GM19372 (cell line): ENCODE measurements around the gene LRRK1.

Source experiments
- ATAC-seq: cut with Tn5 transposase; IDR thresholded peaks from one replicate; pipeline ENCODE4 v1.9.1; 2021; ENCODE audit warnings: mild to moderate bottlenecking, low read depth, moderate library complexity; ENCODE audit not compliant: unreplicated experiment

LRRK1 gene

GRCh38 chr15:101104141-101104540, 185.0 kb downstream of the LRRK1 start:
- ATAC-seq = no peak

- no peak for ATAC-seq
These were observed 186.1 kb downstream of the LRRK1 start for GRCh38 chr15:101105059-101105891.

- ATAC-seq = no peak
These were observed 187.9 kb downstream of the LRRK1 start for GRCh38 chr15:101107101-101107500.

- ATAC-seq = no peak
These were observed 188.7 kb downstream of the LRRK1 start for GRCh38 chr15:101107625-101108460.

GRCh38 chr15:101108461-101108775, 189.3 kb downstream of the LRRK1 start:
- ATAC-seq = no peak

- no peak for ATAC-seq
These were observed 189.6 kb downstream of the LRRK1 start for GRCh38 chr15:101108791-101109190.

GRCh38 chr15:101110681-101111569, 191.8 kb downstream of the LRRK1 start:
- ATAC-seq = no peak

- no peak for ATAC-seq
These were observed 192.6 kb downstream of the LRRK1 start for GRCh38 chr15:101111570-101112262.

GRCh38 chr15:101112336-101113113, 193.4 kb downstream of the LRRK1 start:
- no peak for ATAC-seq

- no peak for ATAC-seq
These were observed 194.2 kb downstream of the LRRK1 start for GRCh38 chr15:101113114-101114005.

GRCh38 chr15:101114166-101114565, 195.0 kb downstream of the LRRK1 start:
- ATAC-seq = no peak

GRCh38 chr15:101114610-101115009, 195.5 kb downstream of the LRRK1 start:
- no peak for ATAC-seq

- no peak for ATAC-seq
These were observed 196.2 kb downstream of the LRRK1 start for GRCh38 chr15:101115393-101115785.

GRCh38 chr15:101115786-101116680, 196.9 kb downstream of the LRRK1 start:
- no peak for ATAC-seq

GRCh38 chr15:101116681-101116976, 197.5 kb downstream of the LRRK1 start:
- ATAC-seq = no peak

- ATAC-seq = no peak
These were observed 199.0 kb downstream of the LRRK1 start for GRCh38 chr15:101118116-101118515.

- ATAC-seq = no peak
These were observed 199.5 kb downstream of the LRRK1 start for GRCh38 chr15:101118615-101119014.

GRCh38 chr15:101119181-101119580, 200.0 kb downstream of the LRRK1 start:
- ATAC-seq = no peak
